ENCODE results near the gene EML6.

EML6 gene

GRCh38 chr2:54708584-54709335, 14.7 kb upstream of the EML6 start:
- no peak for DNase-seq

GRCh38 chr2:54709336-54709809, 14.1 kb upstream of the EML6 start:
- no peak for DNase-seq

- no peak for DNase-seq
These were observed 13.2 kb upstream of the EML6 start for GRCh38 chr2:54710216-54710615.

GRCh38 chr2:54712516-54712915, 10.9 kb upstream of the EML6 start:
- DNase-seq = no peak

GRCh38 chr2:54714996-54715395, 8.5 kb upstream of the EML6 start:
- DNase-seq = no peak

GRCh38 chr2:54716375-54716774, 7.1 kb upstream of the EML6 start:
- no peak for DNase-seq

- DNase-seq = no peak
These were observed 2.9 kb upstream of the EML6 start for GRCh38 chr2:54720563-54720962.

- DNase-seq = no peak
These were observed 821 bp upstream of the EML6 start for GRCh38 chr2:54722641-54723040.

GRCh38 chr2:54723996-54724559, 616 bp downstream of the EML6 start:
- no peak for DNase-seq

GRCh38 chr2:54724560-54725342, 1.3 kb downstream of the EML6 start:
- DNase-seq = peak; percentile 14

GRCh38 chr2:54725343-54726099, 2.1 kb downstream of the EML6 start:
- no peak for DNase-seq

- DNase-seq = no peak
These were observed 3.0 kb downstream of the EML6 start for GRCh38 chr2:54726431-54726830.

- DNase-seq = no peak
These were observed 3.5 kb downstream of the EML6 start for GRCh38 chr2:54726940-54727339.

- no peak for DNase-seq
These were observed 5.2 kb downstream of the EML6 start for GRCh38 chr2:54728669-54729120.

GRCh38 chr2:54735636-54736035, 12.2 kb downstream of the EML6 start:
- no peak for DNase-seq

- DNase-seq = no peak
These were observed 14.8 kb downstream of the EML6 start for GRCh38 chr2:54738281-54738680.

- DNase-seq = no peak
These were observed 16.9 kb downstream of the EML6 start for GRCh38 chr2:54740333-54740732.

GRCh38 chr2:54741250-54741649, 17.8 kb downstream of the EML6 start:
- no peak for DNase-seq

GRCh38 chr2:54750040-54750439, 26.6 kb downstream of the EML6 start:
- no peak for DNase-seq

GRCh38 chr2:54752439-54752838, 29.0 kb downstream of the EML6 start:
- no peak for DNase-seq

- DNase-seq = no peak
These were observed 32.3 kb downstream of the EML6 start for GRCh38 chr2:54755641-54756326.

- peak; percentile 26 for DNase-seq
These were observed 34.0 kb downstream of the EML6 start for GRCh38 chr2:54757500-54757899.
